T-helper 17 cell (primary cell): ENCODE measurements around the gene GAD2. TPM values are rescaled to one million over a fixed set of nuclear protein-coding genes. Genes with fewer than 3 reads are reported as not detected.

Experiments
- ATAC-seq: fragments of 150-1000 bp; cut with Tn5 transposase; 2 replicates; pipeline ENCODE4 v1.10.0; 2021; ENCODE audit warnings: mild to moderate bottlenecking, moderate library complexity
- DNase-seq, 3 donors: peaks; one replicate each; pipeline versions ENCODE4 v3.0.0 to v3.0.0-alpha.2; 2020 to 2021
- H3K9me3 ChIP-seq: one replicate; pipeline ENCODE4 v1.7.0; 2013; ENCODE audit warnings: low read length, mild to moderate bottlenecking; ENCODE audit not compliant: control insufficient read depth, poor library complexity, severe bottlenecking
- H3K27ac Mint-ChIP-seq: one replicate; pipeline ENCODE4 v1.8.0; 2022; ENCODE audit warnings: mild to moderate bottlenecking, moderate library complexity, mixed read lengths
- H3K27me3 Mint-ChIP-seq: one replicate; pipeline ENCODE4 v1.8.0; 2022; ENCODE audit warnings: mixed read lengths
- H3K36me3 Mint-ChIP-seq: one replicate; pipeline ENCODE4 v1.8.0; 2022; ENCODE audit warnings: low read depth, mixed read lengths
- H3K4me1 Mint-ChIP-seq: one replicate; pipeline ENCODE4 v1.8.0; 2022; ENCODE audit warnings: mild to moderate bottlenecking, mixed read lengths
- H3K4me3 Mint-ChIP-seq: one replicate; pipeline ENCODE4 v1.8.0; 2022; ENCODE audit warnings: mild to moderate bottlenecking, moderate library complexity, mixed read lengths
- total RNA-seq, 4 donors: library from RNA in 2 of 4; stranded (reverse) in 2 of 4; gene quantifications; one replicate each; pipeline ENCODE4 v1.2.3 and lab custom pipeline; 2022 to 2026

GAD2 gene
- total RNA-seq, 2 donors from 2014 or later, result not detected

- peaks cover 8% of the 10 kb centered on the region for H3K36me3 Mint-ChIP-seq
- H3K4me1 Mint-ChIP-seq, result peaks cover 9% of the 10 kb centered on the region
- H3K27me3 Mint-ChIP-seq, result peaks cover 62% of the 10 kb centered on the region
- H3K4me3 Mint-ChIP-seq, result no peak overlapping the region
- no peak overlapping the region for H3K27ac Mint-ChIP-seq
- H3K9me3 ChIP-seq, result no peaks in the 10 kb centered on the region
- ATAC-seq (no peak), DNase-seq (no peak)
Measured at GRCh38 chr10:26214004-26214403, 2.6 kb upstream of the GAD2 start.

GRCh38 chr10:26214551-26215395, 1.8 kb upstream of the GAD2 start:
- no peaks in the 10 kb centered on the region for H3K9me3 ChIP-seq
- peak overlapping the region; percentile 81 for H3K4me3 Mint-ChIP-seq
- H3K4me1 Mint-ChIP-seq, result peaks cover 9% of the 10 kb centered on the region
- no peak for ATAC-seq
- no peak for DNase-seq
- peaks cover 70% of the 10 kb centered on the region for H3K27me3 Mint-ChIP-seq
- peaks cover 8% of the 10 kb centered on the region for H3K36me3 Mint-ChIP-seq
- no peak overlapping the region for H3K27ac Mint-ChIP-seq

GRCh38 chr10:26215396-26215934, 1.1 kb upstream of the GAD2 start:
- DNase-seq (no peak), ATAC-seq (no peak)
- H3K36me3 Mint-ChIP-seq, result peaks cover 8% of the 10 kb centered on the region
- H3K27ac Mint-ChIP-seq, result no peak overlapping the region
- H3K27me3 Mint-ChIP-seq, result peaks cover 77% of the 10 kb centered on the region
- H3K9me3 ChIP-seq, result no peaks in the 10 kb centered on the region
- H3K4me3 Mint-ChIP-seq, result peak overlapping the region; percentile 81
- H3K4me1 Mint-ChIP-seq, result peaks cover 9% of the 10 kb centered on the region

DNA sequence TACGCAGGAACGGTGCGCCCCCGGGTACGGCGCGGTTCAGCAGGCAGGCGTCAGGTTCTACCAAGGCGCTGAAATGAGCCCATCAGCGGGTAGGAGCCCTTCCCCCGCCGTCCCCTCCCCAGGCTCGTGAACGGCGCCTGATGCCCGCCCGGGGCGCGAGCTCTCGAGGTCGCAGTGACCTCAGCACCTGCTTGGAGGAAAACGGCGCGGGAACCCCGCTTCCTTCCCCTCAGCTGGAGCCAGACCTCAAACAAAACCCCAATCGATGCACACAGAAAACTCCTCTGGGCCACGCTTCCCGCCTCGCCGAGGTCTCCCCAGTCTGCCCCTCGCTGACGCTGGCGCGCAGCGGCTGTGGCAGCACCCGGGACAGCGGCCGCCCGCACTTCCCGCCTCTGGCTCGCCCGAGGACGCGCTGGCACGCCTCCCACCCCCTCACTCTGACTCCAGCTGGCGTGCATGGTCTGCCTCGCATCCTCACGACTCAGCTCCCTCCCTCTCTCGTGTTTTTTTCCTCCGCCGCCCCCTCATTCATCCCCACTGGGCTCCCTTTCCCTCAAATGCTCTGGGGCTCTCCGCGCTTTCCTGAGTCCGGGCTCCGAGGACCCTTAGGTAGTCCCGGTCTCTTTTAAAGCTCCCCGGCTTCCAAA, 514 bp upstream of the GAD2 start:
- peaks cover 9% of the 10 kb centered on the region for H3K4me1 Mint-ChIP-seq
- peak overlapping the region; percentile 81 for H3K4me3 Mint-ChIP-seq
- DNase-seq, result no peak
- peak; percentile 45 for ATAC-seq
- H3K36me3 Mint-ChIP-seq, result peaks cover 8% of the 10 kb centered on the region
- peaks cover 83% of the 10 kb centered on the region for H3K27me3 Mint-ChIP-seq
- no peaks in the 10 kb centered on the region for H3K9me3 ChIP-seq
- H3K27ac Mint-ChIP-seq, result no peak overlapping the region

DNA sequence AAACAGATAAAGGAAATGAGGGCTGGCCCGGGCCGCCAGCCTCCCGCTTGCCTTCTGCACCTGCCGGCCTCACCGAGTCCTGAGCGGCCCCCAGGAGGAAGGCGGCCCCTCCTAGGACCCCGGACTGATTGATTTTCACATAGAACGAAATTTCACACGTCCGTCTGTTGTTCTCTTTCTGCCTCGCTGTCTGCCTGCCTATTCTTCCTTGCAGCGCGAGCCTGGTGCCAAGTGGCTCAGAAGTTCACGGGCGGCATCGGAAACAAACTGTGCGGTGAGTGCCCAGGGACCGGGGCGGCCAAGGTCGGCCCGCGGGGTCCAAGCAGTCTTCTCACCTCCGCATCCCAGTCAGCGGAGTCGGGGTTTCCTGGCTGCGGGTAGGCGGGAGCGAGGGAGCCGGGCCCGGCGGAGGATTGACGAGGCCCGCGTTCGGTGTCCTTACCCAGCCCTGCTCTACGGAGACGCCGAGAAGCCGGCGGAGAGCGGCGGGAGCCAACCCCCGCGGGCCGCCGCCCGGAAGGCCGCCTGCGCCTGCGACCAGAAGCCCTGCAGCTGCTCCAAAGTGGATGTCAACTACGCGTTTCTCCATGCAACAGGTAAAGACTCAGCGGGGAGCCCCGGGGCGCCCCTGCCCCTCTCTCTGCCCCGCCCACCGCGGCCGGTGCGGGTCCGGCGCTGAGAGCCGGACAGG, 967 bp downstream of the GAD2 start:
- Mint-ChIP-seq H3K27ac (no peak overlapping the region), H3K4me1 (peaks cover 9% of the 10 kb centered on the region), H3K4me3 (peak overlapping the region; percentile 81), H3K36me3 (peaks cover 8% of the 10 kb centered on the region), H3K27me3 (peaks cover 93% of the 10 kb centered on the region)
- no peak for DNase-seq
- H3K9me3 ChIP-seq, result no peaks in the 10 kb centered on the region
- ATAC-seq, result no peak

DNA sequence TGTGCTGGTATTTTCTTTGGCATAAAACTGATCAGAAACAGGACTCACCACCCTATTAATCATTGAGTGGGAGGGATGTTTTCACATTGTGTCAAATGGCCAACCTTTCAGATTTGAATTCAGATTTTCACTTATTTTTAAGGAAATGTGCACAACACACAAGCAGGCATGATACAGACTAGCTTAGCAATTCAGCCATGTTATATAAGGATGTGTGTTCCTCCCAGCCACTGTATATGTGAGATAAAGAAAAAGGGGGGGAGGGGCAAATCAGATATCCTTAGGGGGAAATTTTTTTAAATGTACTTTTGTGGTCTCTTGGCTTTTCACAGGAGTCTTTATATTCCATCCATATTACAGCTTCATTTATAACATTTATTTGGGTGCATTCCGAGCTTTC, 3.1 kb downstream of the GAD2 start:
- Mint-ChIP-seq H3K27ac (no peak overlapping the region), H3K36me3 (peaks cover 8% of the 10 kb centered on the region), H3K4me3 (no peak overlapping the region), H3K4me1 (peaks cover 7% of the 10 kb centered on the region), H3K27me3 (peaks cover 94% of the 10 kb centered on the region)
- ATAC-seq, result no peak
- no peaks in the 10 kb centered on the region for H3K9me3 ChIP-seq
- no peak for DNase-seq

DNA sequence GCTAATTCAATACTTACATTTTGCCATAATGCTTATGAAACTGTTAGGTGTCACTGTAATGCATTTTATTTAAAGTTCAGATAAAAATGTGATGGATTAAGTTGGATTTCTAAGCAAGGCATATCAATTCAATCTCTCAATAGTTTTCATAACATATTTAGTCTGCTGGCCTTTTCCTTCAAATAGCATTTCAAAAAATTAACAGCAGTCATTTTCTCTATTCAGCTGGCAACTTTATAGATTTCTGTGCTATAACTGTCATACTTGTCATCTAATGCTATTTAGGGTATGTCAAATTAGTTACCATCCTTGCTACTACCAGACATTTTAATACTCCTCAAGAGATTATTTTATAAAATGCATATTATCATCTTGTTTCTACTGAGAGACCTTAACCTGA, 4.3 kb downstream of the GAD2 start:
- Mint-ChIP-seq H3K36me3 (peaks cover 8% of the 10 kb centered on the region), H3K4me1 (peaks cover 4% of the 10 kb centered on the region), H3K4me3 (no peak overlapping the region), H3K27ac (no peak overlapping the region), H3K27me3 (peaks cover 94% of the 10 kb centered on the region)
- DNase-seq (no peak), ATAC-seq (no peak)
- no peaks in the 10 kb centered on the region for H3K9me3 ChIP-seq

DNA sequence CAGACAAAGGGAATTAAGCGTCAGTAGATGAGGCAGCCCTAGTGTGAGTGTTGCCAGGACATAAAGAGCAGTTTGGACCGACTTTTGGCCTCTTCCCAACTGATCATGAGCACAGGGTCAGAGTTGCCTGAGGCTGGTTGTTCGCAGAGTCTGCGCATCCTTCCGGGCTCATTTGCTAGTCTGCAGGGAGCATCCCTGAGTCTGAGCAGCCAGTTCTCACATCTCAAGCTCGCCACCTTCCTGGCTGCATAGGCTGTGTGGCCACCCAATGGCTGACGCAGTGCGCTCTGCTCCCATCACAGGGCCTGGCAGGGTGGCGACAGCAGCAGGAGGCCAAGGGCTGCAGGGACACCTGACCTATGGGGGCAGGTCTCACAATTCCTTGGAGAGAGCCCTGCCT, 5.0 kb downstream of the GAD2 start:
- ATAC-seq, result no peak
- Mint-ChIP-seq H3K4me1 (peaks cover 4% of the 10 kb centered on the region), H3K27me3 (peaks cover 94% of the 10 kb centered on the region), H3K27ac (no peak overlapping the region), H3K4me3 (no peak overlapping the region), H3K36me3 (peaks cover 5% of the 10 kb centered on the region)
- H3K9me3 ChIP-seq, result no peaks in the 10 kb centered on the region
- no peak for DNase-seq

DNA sequence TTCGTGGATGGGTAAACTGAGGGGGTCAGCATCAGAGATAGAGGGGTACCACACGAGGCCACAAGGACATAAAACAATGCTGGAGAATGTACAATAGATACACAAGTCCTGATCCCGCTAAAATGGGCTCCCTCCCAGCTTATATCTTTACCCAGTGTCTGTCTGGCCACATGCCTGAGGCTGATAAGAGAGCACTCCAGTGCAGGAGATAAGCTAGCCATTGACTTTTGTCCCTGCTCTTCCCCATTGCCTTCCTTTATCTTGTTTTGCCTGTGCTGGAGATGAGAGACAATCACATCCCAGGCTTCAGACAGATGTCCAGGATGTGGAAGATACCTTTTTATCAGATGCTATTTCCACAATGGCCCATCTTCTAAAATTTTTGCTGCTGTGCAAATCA, 6.0 kb downstream of the GAD2 start:
- peaks cover 90% of the 10 kb centered on the region for H3K27me3 Mint-ChIP-seq
- no peak overlapping the region for H3K27ac Mint-ChIP-seq

DNA sequence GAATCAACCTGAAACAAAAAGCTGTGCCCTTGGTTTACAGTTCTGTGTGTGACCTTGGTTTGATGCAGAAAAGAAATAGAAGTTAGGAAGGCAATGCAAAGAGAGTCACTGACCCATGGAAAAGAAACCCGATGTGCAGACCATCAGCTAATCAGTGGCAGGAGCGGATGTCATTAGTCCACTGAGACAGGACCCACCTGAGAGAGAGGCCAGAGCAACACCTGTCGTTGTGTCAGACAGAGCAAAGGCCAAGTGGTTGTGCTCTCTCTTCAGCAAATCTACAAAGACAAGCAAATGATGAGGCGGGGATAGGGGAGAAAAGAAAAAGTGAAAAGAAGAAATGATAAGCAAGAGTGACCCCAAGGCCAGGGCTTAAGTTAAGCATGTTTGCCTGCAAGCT, 8.7 kb downstream of the GAD2 start:
- Mint-ChIP-seq H3K27me3 (peaks cover 82% of the 10 kb centered on the region), H3K27ac (no peak overlapping the region), H3K4me3 (no peak overlapping the region), H3K36me3 (peaks cover 4% of the 10 kb centered on the region), H3K4me1 (no peaks in the 10 kb centered on the region)
- DNase-seq (no peak), ATAC-seq (no peak)
- H3K9me3 ChIP-seq, result no peaks in the 10 kb centered on the region

More for the DNA sequence above, 6.0 kb downstream of the GAD2 start:
- Mint-ChIP-seq H3K4me1 (no peaks in the 10 kb centered on the region), H3K36me3 (peaks cover 4% of the 10 kb centered on the region), H3K4me3 (no peak overlapping the region)
- no peaks in the 10 kb centered on the region for H3K9me3 ChIP-seq
- no peak for ATAC-seq
- DNase-seq, result no peak

GRCh38 chr10:26227786-26228185, 11.2 kb downstream of the GAD2 start:
- ATAC-seq (no peak), DNase-seq (no peak)
- H3K27me3 Mint-ChIP-seq, result peaks cover 74% of the 10 kb centered on the region
- no peaks in the 10 kb centered on the region for H3K9me3 ChIP-seq
- H3K4me3 Mint-ChIP-seq, result no peak overlapping the region
- no peaks in the 10 kb centered on the region for H3K4me1 Mint-ChIP-seq
- peaks cover 4% of the 10 kb centered on the region for H3K36me3 Mint-ChIP-seq
- H3K27ac Mint-ChIP-seq, result no peak overlapping the region

- H3K36me3 Mint-ChIP-seq, result no peaks in the 10 kb centered on the region
Measured at GRCh38 chr10:26232174-26232573, 15.6 kb downstream of the GAD2 start.

GRCh38 chr10:26235761-26236160, 19.2 kb downstream of the GAD2 start:
- Mint-ChIP-seq H3K4me1 (no peaks in the 10 kb centered on the region), H3K36me3 (no peaks in the 10 kb centered on the region), H3K27me3 (peaks cover 79% of the 10 kb centered on the region), H3K4me3 (no peak overlapping the region), H3K27ac (no peak overlapping the region)
- ATAC-seq (no peak), DNase-seq (no peak)
- no peaks in the 10 kb centered on the region for H3K9me3 ChIP-seq

More at GRCh38 chr10:26232174-26232573, 15.6 kb downstream of the GAD2 start:
- H3K27ac Mint-ChIP-seq, result no peak overlapping the region
- H3K4me3 Mint-ChIP-seq, result no peak overlapping the region
- H3K27me3 Mint-ChIP-seq, result peaks cover 74% of the 10 kb centered on the region
- DNase-seq, result no peak
- no peaks in the 10 kb centered on the region for H3K9me3 ChIP-seq
- ATAC-seq, result no peak
- H3K4me1 Mint-ChIP-seq, result no peaks in the 10 kb centered on the region
